BJ (cell line): ENCODE results near the gene RUNX1. TPM values are rescaled to one million over a fixed set of nuclear protein-coding genes. Genes with fewer than 3 reads are reported as not detected.

Source experiments
- CTCF ChIA-PET: fragments of 350-600 bp; formaldehyde crosslinking; extraction: SDS; loops from one replicate; lab custom pipeline; 2021; ENCODE audit warnings: antibody characterized with exemption, inconsistent platforms; lab: Yijun Ruan, JAX
- POLR2A ChIA-PET: fragments of 300-600 bp; sonication (Branson Sonifier 250); formaldehyde crosslinking; extraction: SDS; loops from one replicate; lab custom pipeline; 2021; ENCODE audit warnings: antibody characterized with exemption; lab: Charles Lee
- DNase-seq: peaks from one replicate; pipeline ENCODE4 v3.0.0-alpha.2; 2011; ENCODE audit warnings: low read depth
- H3K27me3 ChIP-seq: 2 replicates; pipeline ENCODE4 v1.6.0; 2011; ENCODE audit warnings: low read length; ENCODE audit not compliant: control insufficient read depth, insufficient read depth
- H3K36me3 ChIP-seq: 2 replicates; pipeline ENCODE4 v1.5.1; 2011; ENCODE audit warnings: low read length; ENCODE audit not compliant: control insufficient read depth, insufficient read depth
- H3K4me3 ChIP-seq: 2 replicates; pipeline ENCODE4 v1.5.1; 2011; ENCODE audit warnings: low read depth, mild to moderate bottlenecking, control low read depth, low read length
- CTCF ChIP-seq: IDR thresholded peaks from 2 replicates; pipeline ENCODE4 v1.5.1; 2011; ENCODE audit warnings: low read depth, mild to moderate bottlenecking, control low read depth, inconsistent platforms, low read length, moderate library complexity; ENCODE audit not compliant: insufficient read depth
- polyA plus RNA-seq: library from polyadenylated mRNA; depleted of rRNA; stranded (reverse); fragments of >200 nt; gene quantifications from 2 replicates; pipeline ENCODE4 v1.2.3, GENCODE V29; 2011

Gene RUNX1
- polyA plus RNA-seq, 1 experiment, result 36.1 TPM

DNA sequence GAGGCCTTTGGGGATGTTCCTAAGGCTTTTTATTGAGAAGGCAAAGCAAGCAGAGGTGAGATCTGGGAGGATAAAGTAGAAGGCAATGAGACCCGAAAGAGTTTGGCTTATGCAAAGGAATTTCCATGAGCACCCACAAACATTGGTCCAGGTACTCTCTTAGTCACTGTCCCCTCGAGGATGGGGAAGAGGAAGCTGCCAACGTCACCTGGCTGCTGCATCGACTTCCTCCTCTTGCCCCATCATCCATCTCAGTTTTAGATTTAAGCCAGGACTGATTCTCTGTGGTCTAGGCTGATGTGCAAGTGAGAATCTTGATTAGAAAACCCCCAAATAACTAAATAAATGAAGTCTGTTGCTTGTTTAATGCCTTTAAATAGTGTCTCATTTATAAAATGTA, 28.7 kb downstream of the RUNX1 start:
- CTCF ChIA-PET, result no interaction called here

GRCh38 chr21:35019631-35020032, 29.5 kb downstream of the RUNX1 start:
- no peaks in the 10 kb centered on the region for H3K36me3 ChIP-seq
- no peaks in the 10 kb centered on the region for H3K27me3 ChIP-seq
- H3K4me3 ChIP-seq, result no peak overlapping the region
- POLR2A ChIA-PET, result no interaction called here
- CTCF ChIA-PET, result interaction anchor here (0.9 kb wide), 1 partner anchor 19 kb away, joined by 3 read pairs; no protein-coding TSS in a partner anchor
- no peak for DNase-seq
- TF ChIP-seq CTCF, result no peak

More for the DNA sequence above, 28.7 kb downstream of the RUNX1 start:
- Histone ChIP-seq H3K27me3 (no peaks in the 10 kb centered on the region), H3K4me3 (no peak overlapping the region), H3K36me3 (no peaks in the 10 kb centered on the region)
- no peak for DNase-seq
- TF ChIP-seq CTCF, result no peak
- POLR2A ChIA-PET, result no interaction called here

GRCh38 chr21:35017256-35017655, 31.8 kb downstream of the RUNX1 start:
- Histone ChIP-seq H3K4me3 (no peak overlapping the region), H3K27me3 (no peaks in the 10 kb centered on the region), H3K36me3 (no peaks in the 10 kb centered on the region)
- no peak for TF ChIP-seq CTCF
- no peak for DNase-seq
- CTCF ChIA-PET, result no interaction called here
- POLR2A ChIA-PET, result no interaction called here

DNA sequence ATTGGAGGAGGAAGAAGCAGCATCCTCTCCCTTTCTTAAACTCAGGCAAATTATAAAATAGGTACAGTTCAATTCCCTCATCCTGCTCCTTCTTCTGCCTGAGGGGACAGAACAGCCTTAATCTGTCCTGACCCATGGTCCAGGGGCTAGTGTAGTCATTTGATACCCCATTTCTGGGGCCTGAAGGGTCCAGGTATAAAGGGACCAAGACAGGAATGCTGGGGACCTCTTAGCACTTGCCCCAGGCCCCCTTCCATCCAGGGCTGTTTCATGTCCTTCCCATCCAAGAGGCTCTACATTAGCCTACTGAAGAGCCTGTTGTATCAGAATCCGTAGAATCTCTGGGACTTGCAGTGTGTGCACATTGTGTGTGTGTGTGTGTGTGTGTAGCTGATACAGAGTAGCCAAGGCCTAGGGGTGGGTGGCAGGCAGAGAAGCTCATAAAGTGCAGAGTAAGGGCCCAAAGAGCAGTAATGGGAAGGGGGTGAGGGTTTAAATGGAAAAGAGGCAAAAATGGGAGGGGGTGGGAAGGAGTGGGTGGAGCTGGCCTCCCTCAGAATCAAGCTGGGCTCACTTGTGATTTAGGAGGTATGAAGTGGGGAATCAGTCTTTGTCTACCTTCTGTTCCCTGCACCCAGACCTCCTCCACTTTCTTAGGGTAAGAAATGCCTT, 32.4 kb downstream of the RUNX1 start:
- POLR2A ChIA-PET, result no interaction called here
- CTCF ChIA-PET, result interaction anchor here (0.9 kb wide), 1 partner anchor 346 kb away, joined by 3 read pairs; no protein-coding TSS in a partner anchor
- no peaks in the 10 kb centered on the region for H3K36me3 ChIP-seq
- H3K27me3 ChIP-seq, result no peaks in the 10 kb centered on the region
- no peak overlapping the region for H3K4me3 ChIP-seq
- no peak for DNase-seq
- no peak for TF ChIP-seq CTCF

GRCh38 chr21:35016071-35016470, 33.0 kb downstream of the RUNX1 start:
- Histone ChIP-seq H3K27me3 (no peaks in the 10 kb centered on the region), H3K4me3 (no peak overlapping the region), H3K36me3 (no peaks in the 10 kb centered on the region)
- POLR2A ChIA-PET, result no interaction called here
- CTCF ChIA-PET, result interaction anchor here (0.9 kb wide), 1 partner anchor 346 kb away, joined by 3 read pairs; no protein-coding TSS in a partner anchor
- no peak for DNase-seq
- TF ChIP-seq CTCF, result no peak
